Parathyroid adenoma (tissue), 2 donors: ENCODE measurements around the gene JADE1.

Source experiments
- H2AFZ ChIP-seq: fragments of 300-600 bp; sonication (generic); one replicate; pipeline ENCODE4 v1.7.0; 2017; ENCODE audit warnings: antibody characterized with exemption, mild to moderate bottlenecking
- H3K27ac ChIP-seq: fragments of 300-600 bp; sonication (generic); one replicate; pipeline ENCODE4 v1.7.0; 2017
- H3K27me3 ChIP-seq: fragments of 300-600 bp; sonication (generic); one replicate; pipeline ENCODE4 v1.7.0; 2017; ENCODE audit warnings: low read length; ENCODE audit not compliant: control insufficient read depth, insufficient read depth
- H3K36me3 ChIP-seq: fragments of 300-600 bp; sonication (generic); one replicate; pipeline ENCODE4 v1.7.0; 2017; ENCODE audit warnings: low read length; ENCODE audit not compliant: control insufficient read depth, insufficient read depth
- H3K4me1 ChIP-seq: fragments of 300-600 bp; sonication (generic); one replicate; pipeline ENCODE4 v1.7.0; 2017; ENCODE audit warnings: control low read depth
- H3K4me2 ChIP-seq: fragments of 300-600 bp; sonication (generic); one replicate; pipeline ENCODE4 v1.7.0; 2017; ENCODE audit warnings: low read length
- H3K4me3 ChIP-seq: fragments of 300-600 bp; sonication (generic); one replicate; pipeline ENCODE4 v1.7.0; 2017; ENCODE audit warnings: low read depth, low read length
- H3K79me2 ChIP-seq: fragments of 300-600 bp; sonication (generic); one replicate; pipeline ENCODE4 v1.7.0; 2017; ENCODE audit warnings: control low read depth
- H3K9ac ChIP-seq: fragments of 300-600 bp; sonication (generic); one replicate; pipeline ENCODE4 v1.7.0; 2017; ENCODE audit warnings: mild to moderate bottlenecking
- H3K9me3 ChIP-seq: fragments of 300-600 bp; sonication (generic); one replicate; pipeline ENCODE4 v1.7.0; 2017; ENCODE audit warnings: low read length; ENCODE audit not compliant: control insufficient read depth
- TF ChIP-seq, protein P1 (sequence below): fragments of 300-600 bp; sonication (generic); IDR thresholded peaks from one replicate; pipeline ENCODE4 v1.7.0; 2017; ENCODE audit warnings: antibody characterized with exemption, mild to moderate bottlenecking
- donor health status: primary hyperparathyroidism.

The JADE1 gene

DNA sequence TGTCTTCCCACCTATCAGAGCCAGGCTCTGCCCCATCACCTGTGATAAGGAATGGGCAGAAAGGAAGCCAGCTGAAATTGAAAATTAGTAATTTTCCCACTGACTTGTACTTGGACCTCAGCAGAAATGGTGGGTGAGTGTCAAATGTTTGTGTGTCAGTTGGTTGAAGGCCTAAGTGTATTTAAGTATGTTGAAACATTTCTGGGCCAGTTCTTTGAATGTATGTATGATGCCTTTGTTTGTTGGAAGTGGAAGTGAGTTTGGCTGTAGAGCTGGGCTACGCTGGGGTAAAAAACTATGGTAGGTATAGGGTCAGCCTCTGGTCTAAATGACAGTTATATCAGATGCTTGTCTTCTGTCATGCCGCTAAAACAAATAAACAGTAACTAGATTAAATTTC, 27.7 kb downstream of the JADE1 start:
- Histone ChIP-seq H3K27ac (no peak overlapping the region), H3K79me2 (peaks cover 9% of the 10 kb centered on the region), H2AFZ (no peak overlapping the region), H3K4me2 (no peak overlapping the region), H3K4me3 (no peak overlapping the region), H3K9me3 (no peaks in the 10 kb centered on the region), H3K36me3 (no peaks in the 10 kb centered on the region), H3K27me3 (no peaks in the 10 kb centered on the region), H3K4me1 (peaks cover 7% of the 10 kb centered on the region), H3K9ac (no peak overlapping the region)
- TF ChIP-seq, protein P1, sequence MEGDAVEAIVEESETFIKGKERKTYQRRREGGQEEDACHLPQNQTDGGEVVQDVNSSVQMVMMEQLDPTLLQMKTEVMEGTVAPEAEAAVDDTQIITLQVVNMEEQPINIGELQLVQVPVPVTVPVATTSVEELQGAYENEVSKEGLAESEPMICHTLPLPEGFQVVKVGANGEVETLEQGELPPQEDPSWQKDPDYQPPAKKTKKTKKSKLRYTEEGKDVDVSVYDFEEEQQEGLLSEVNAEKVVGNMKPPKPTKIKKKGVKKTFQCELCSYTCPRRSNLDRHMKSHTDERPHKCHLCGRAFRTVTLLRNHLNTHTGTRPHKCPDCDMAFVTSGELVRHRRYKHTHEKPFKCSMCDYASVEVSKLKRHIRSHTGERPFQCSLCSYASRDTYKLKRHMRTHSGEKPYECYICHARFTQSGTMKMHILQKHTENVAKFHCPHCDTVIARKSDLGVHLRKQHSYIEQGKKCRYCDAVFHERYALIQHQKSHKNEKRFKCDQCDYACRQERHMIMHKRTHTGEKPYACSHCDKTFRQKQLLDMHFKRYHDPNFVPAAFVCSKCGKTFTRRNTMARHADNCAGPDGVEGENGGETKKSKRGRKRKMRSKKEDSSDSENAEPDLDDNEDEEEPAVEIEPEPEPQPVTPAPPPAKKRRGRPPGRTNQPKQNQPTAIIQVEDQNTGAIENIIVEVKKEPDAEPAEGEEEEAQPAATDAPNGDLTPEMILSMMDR = no peak

DNA sequence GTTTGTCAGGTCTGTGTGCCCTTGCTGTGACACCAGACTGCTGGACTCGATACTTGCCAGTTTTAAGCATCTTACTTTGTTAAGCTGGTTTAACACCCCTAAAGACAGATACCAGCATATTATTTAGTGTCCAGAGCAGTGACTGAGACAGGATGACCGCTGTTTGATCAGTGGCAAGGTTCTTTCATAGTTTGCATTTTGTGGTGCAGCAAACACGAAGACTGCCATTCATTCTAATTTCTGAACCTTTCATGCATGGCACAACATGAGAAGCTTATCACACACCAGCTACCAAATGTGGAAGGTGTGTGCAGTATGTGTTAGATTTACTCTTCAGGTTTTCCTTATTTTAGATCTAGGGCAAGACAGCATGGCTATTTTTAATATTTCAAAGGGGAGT, 28.2 kb downstream of the JADE1 start:
- Histone ChIP-seq H3K4me1 (peaks cover 7% of the 10 kb centered on the region), H3K27me3 (no peaks in the 10 kb centered on the region), H3K9ac (no peak overlapping the region), H2AFZ (no peak overlapping the region), H3K4me3 (no peak overlapping the region), H3K4me2 (no peak overlapping the region), H3K9me3 (no peaks in the 10 kb centered on the region), H3K79me2 (peaks cover 12% of the 10 kb centered on the region), H3K27ac (no peak overlapping the region), H3K36me3 (no peaks in the 10 kb centered on the region)
- TF ChIP-seq, protein P1 = no peak

DNA sequence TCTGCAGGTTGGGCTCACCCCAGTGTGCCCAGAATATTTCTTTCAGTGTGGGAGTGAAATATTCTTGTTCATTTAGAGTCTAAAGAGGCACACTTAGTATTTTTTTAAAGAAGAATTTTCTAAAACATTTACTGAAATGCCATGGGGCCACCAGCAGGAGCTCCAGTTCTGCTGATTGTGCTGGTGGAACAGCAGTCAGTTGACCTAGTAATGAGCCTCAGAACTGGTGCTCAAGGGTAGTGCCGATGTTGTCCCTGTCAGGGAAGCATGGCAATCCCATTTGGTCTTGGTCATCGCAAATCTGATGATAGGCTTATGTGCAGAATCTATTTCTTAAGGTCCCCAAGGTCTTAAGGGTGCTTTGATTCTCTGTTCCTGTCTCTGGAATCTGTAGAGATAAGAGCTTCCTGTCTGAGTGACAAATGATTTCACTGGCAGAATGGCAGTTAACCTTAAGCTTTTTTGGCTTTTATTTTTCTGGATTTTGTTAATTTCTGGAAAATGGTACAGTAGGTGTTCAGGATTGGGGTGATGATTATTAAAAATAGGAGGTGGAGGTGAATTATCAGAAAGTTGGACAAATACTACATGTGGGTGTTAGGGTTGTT, 31.3 kb downstream of the JADE1 start:
- no peak overlapping the region for H3K9ac ChIP-seq
- H3K36me3 ChIP-seq = no peaks in the 10 kb centered on the region
- no peak overlapping the region for H2AFZ ChIP-seq
- no peak overlapping the region for H3K4me2 ChIP-seq
- no peaks in the 10 kb centered on the region for H3K27me3 ChIP-seq
- H3K27ac ChIP-seq = peak overlapping the region; percentile 5
- no peak overlapping the region for H3K4me3 ChIP-seq
- TF ChIP-seq, protein P1 = no peak
- no peaks in the 10 kb centered on the region for H3K9me3 ChIP-seq
- peaks cover 10% of the 10 kb centered on the region for H3K79me2 ChIP-seq
- peaks cover under 1% of the 10 kb centered on the region for H3K4me1 ChIP-seq

DNA sequence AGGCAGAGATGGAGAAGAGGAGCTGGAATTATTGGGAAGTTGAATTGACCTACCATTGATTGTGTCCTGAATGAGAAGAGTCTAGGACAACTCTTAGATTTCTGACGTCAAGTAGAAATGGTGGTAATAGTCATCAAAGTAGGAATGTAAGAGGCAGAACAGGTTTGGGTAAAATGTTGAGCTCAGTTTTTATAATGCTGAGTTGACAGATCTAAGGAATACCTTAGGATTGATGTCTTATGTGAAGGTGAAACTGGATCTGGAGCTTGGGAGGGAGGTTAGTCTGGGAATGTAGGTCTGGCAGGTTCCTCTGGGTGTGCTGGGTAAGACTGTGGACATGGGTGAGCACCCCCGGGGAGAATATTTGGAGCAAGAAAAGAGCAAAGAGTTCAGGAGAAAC, 31.9 kb downstream of the JADE1 start:
- H3K9me3 ChIP-seq = no peaks in the 10 kb centered on the region
- no peaks in the 10 kb centered on the region for H3K4me1 ChIP-seq
- no peak overlapping the region for H3K9ac ChIP-seq
- peak overlapping the region; percentile 19 for H3K4me2 ChIP-seq
- H3K79me2 ChIP-seq = peaks cover 10% of the 10 kb centered on the region
- no peaks in the 10 kb centered on the region for H3K27me3 ChIP-seq
- H3K27ac ChIP-seq = peak overlapping the region; percentile 57
- TF ChIP-seq, protein P1 = no peak
- no peak overlapping the region for H3K4me3 ChIP-seq
- H3K36me3 ChIP-seq = no peaks in the 10 kb centered on the region
- no peak overlapping the region for H2AFZ ChIP-seq

DNA sequence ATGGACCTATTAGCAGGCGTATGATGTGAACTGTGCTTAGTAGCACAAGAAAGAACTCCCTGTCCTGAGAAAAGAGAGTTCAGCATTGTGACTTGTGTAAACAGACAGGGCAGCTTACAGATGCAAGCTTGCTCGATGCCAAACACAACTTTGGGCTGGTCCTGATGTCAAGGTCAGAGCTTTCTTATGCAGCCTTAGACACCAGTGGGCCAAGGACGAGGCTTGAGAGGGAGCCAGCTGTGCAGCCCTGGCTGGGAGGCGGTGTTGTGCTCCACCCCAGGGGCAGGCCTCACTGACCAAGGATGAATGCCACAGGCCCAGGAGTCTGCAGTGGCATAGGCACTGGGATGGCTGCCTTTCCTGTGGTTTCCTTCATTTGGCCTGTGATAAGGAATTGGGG, 35.4 kb downstream of the JADE1 start:
- Histone ChIP-seq H2AFZ (no peak overlapping the region), H3K27me3 (no peaks in the 10 kb centered on the region), H3K9ac (no peak overlapping the region), H3K79me2 (peaks cover 10% of the 10 kb centered on the region), H3K4me3 (no peak overlapping the region), H3K36me3 (no peaks in the 10 kb centered on the region), H3K9me3 (no peaks in the 10 kb centered on the region), H3K27ac (no peak overlapping the region), H3K4me2 (no peak overlapping the region), H3K4me1 (peaks cover 6% of the 10 kb centered on the region)
- TF ChIP-seq, protein P1 = no peak
